ENCODE measurements around the gene TMEM131L. TPM values are rescaled to one million over a fixed set of nuclear protein-coding genes. Genes with fewer than 3 reads are reported as not detected.

The TMEM131L gene
- total and polyA plus RNA-seq, 12 donors, result 2.5 to 11.7 (median 4.8) TPM

- WGBS, 4 donors, result 73 to 80% (median 76%) methylated on average over 5 of the region's 5 CpGs
- Histone ChIP-seq H3K27ac (no peak overlapping the region), H3K9me3 (replicated peaks in 1 of 3) (no peaks in the 10 kb centered on the region), H3K4me3 (no peak overlapping the region), H3K36me3 (replicated peaks in 1 of 2) (no peaks in the 10 kb centered on the region), H3K4me1 (replicated peaks in 1 of 2) (no peaks in the 10 kb centered on the region), H3K27me3 (no peaks in the 10 kb centered on the region)
- DNase-seq, result no peak
- TF ChIP-seq CTCF (IDR thresholded peaks at IDR 0.05) (no peak), POLR2A (IDR thresholded peaks at IDR 0.05) (no peak)
- intact Hi-C loops (cut with DNase I), result no loop called here
Measured at GRCh38 chr4:153610623-153611376, 144.6 kb downstream of the TMEM131L start.

- H3K9me3 ChIP-seq (replicated peaks in 1 of 3), result no peaks in the 10 kb centered on the region
- intact Hi-C loops (cut with DNase I), result no loop called here
- no peak for DNase-seq
- TF ChIP-seq CTCF (IDR thresholded peaks at IDR 0.05), result no peak
- TF ChIP-seq POLR2A (IDR thresholded peaks at IDR 0.05), result no peak
- no peak overlapping the region for H3K27ac ChIP-seq
- no peak overlapping the region for H3K4me3 ChIP-seq
- H3K27me3 ChIP-seq, result no peaks in the 10 kb centered on the region
- no peaks in the 10 kb centered on the region for H3K36me3 ChIP-seq (replicated peaks in 1 of 2)
- no peaks in the 10 kb centered on the region for H3K4me1 ChIP-seq (replicated peaks in 1 of 2)
- WGBS, 4 donors, result 90 to 96% (median 92%) methylated on average over 3 of the region's 3 CpGs
Measured at GRCh38 chr4:153611679-153612078, 145.5 kb downstream of the TMEM131L start.

GRCh38 chr4:153612878-153613277 is 146.7 kb downstream of the TMEM131L start:
- 95 to 100% (median 97%) methylated on average over 2 of the region's 2 CpGs for WGBS, 4 donors

GRCh38 chr4:153616006-153616555 is 149.9 kb downstream of the TMEM131L start:
- H3K27me3 ChIP-seq, result no peaks in the 10 kb centered on the region
- no peak for DNase-seq
- intact Hi-C loops (cut with DNase I), result no loop called here
- no peaks in the 10 kb centered on the region for H3K36me3 ChIP-seq (replicated peaks in 1 of 2)
- no peaks in the 10 kb centered on the region for H3K4me1 ChIP-seq (replicated peaks in 1 of 2)
- H3K9me3 ChIP-seq (replicated peaks in 1 of 3), result no peaks in the 10 kb centered on the region
- H3K27ac ChIP-seq, result no peak overlapping the region
- no peak for TF ChIP-seq POLR2A (IDR thresholded peaks at IDR 0.05)
- no peak for TF ChIP-seq CTCF (IDR thresholded peaks at IDR 0.05)
- WGBS, 4 donors, result 92 to 95% (median 94%) methylated on average over 8 of the region's 8 CpGs
- no peak overlapping the region for H3K4me3 ChIP-seq

More at GRCh38 chr4:153612878-153613277, 146.7 kb downstream of the TMEM131L start:
- no peaks in the 10 kb centered on the region for H3K36me3 ChIP-seq (replicated peaks in 1 of 2)
- intact Hi-C loops (cut with DNase I), result no loop called here
- no peak overlapping the region for H3K4me3 ChIP-seq
- TF ChIP-seq CTCF (IDR thresholded peaks at IDR 0.05), result no peak
- TF ChIP-seq POLR2A (IDR thresholded peaks at IDR 0.05), result no peak
- no peak for DNase-seq
- no peaks in the 10 kb centered on the region for H3K9me3 ChIP-seq (replicated peaks in 1 of 3)
- no peak overlapping the region for H3K27ac ChIP-seq
- H3K27me3 ChIP-seq, result no peaks in the 10 kb centered on the region
- no peaks in the 10 kb centered on the region for H3K4me1 ChIP-seq (replicated peaks in 1 of 2)

All from adrenal gland (tissue), 12 donors.